GM23248 (cell line): ENCODE data around the gene DYNLRB1.

Source experiments
- EZH2 ChIP-seq: fragments of 200-600 bp; sonication (generic); IDR thresholded peaks from 2 replicates; pipeline ENCODE4 v1.6.1; 2018; ENCODE audit warnings: antibody characterized with exemption, mild to moderate bottlenecking; ENCODE audit not compliant: insufficient read depth, poor library complexity, severe bottlenecking
- EZH2phosphoT487 ChIP-seq: fragments of 200-600 bp; sonication (generic); IDR thresholded peaks from 2 replicates; pipeline ENCODE4 v1.6.1; 2018; ENCODE audit warnings: antibody characterized with exemption, moderate library complexity, mild to moderate bottlenecking, low read depth; ENCODE audit not compliant: insufficient read depth

DNA sequence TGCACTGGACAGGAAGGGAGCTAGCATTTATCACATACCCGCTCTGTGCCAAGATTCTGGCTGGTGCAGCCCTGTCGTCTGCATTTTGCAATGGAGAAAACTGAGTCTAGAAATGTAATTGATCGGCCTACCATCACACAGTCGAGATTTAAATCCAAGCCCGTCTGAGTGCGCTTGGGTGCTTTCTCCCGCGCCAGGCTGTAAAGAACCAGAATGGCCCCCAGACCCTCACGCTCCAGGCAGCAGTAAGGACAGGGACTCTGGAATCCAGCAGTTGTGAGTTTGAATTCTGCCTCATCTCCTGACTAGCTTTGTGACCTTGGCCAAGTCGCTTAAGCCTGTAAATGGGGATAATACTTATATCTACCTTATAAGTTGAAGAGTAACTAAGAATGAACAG lies 10.8 kb downstream of the DYNLRB1 start:
- TF ChIP-seq EZH2phosphoT487: no peak
- no peak for TF ChIP-seq EZH2
